ENCODE data around the gene NPTN.

GRCh38 chr15:73628976-73629797 is 4.0 kb downstream of the NPTN start:
- TF ChIP-seq, protein P1, sequence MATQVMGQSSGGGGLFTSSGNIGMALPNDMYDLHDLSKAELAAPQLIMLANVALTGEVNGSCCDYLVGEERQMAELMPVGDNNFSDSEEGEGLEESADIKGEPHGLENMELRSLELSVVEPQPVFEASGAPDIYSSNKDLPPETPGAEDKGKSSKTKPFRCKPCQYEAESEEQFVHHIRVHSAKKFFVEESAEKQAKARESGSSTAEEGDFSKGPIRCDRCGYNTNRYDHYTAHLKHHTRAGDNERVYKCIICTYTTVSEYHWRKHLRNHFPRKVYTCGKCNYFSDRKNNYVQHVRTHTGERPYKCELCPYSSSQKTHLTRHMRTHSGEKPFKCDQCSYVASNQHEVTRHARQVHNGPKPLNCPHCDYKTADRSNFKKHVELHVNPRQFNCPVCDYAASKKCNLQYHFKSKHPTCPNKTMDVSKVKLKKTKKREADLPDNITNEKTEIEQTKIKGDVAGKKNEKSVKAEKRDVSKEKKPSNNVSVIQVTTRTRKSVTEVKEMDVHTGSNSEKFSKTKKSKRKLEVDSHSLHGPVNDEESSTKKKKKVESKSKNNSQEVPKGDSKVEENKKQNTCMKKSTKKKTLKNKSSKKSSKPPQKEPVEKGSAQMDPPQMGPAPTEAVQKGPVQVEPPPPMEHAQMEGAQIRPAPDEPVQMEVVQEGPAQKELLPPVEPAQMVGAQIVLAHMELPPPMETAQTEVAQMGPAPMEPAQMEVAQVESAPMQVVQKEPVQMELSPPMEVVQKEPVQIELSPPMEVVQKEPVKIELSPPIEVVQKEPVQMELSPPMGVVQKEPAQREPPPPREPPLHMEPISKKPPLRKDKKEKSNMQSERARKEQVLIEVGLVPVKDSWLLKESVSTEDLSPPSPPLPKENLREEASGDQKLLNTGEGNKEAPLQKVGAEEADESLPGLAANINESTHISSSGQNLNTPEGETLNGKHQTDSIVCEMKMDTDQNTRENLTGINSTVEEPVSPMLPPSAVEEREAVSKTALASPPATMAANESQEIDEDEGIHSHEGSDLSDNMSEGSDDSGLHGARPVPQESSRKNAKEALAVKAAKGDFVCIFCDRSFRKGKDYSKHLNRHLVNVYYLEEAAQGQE (IDR thresholded peaks at IDR 0.05; ENCODE audit: insufficient replicate concordance, low read depth), result no peak
- TF ChIP-seq, protein P2, sequence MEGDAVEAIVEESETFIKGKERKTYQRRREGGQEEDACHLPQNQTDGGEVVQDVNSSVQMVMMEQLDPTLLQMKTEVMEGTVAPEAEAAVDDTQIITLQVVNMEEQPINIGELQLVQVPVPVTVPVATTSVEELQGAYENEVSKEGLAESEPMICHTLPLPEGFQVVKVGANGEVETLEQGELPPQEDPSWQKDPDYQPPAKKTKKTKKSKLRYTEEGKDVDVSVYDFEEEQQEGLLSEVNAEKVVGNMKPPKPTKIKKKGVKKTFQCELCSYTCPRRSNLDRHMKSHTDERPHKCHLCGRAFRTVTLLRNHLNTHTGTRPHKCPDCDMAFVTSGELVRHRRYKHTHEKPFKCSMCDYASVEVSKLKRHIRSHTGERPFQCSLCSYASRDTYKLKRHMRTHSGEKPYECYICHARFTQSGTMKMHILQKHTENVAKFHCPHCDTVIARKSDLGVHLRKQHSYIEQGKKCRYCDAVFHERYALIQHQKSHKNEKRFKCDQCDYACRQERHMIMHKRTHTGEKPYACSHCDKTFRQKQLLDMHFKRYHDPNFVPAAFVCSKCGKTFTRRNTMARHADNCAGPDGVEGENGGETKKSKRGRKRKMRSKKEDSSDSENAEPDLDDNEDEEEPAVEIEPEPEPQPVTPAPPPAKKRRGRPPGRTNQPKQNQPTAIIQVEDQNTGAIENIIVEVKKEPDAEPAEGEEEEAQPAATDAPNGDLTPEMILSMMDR (IDR thresholded peaks at IDR 0.05; ENCODE audit: insufficient read depth, low read length), result no peak
- TF ChIP-seq POLR2AphosphoS5 (IDR thresholded peaks at IDR 0.05; ENCODE audit: low read depth) (no peak), GABPA (IDR thresholded peaks at IDR 0.05; ENCODE audit: low read depth) (no peak), SPI1 (IDR thresholded peaks at IDR 0.05; ENCODE audit: borderline replicate concordance, low read depth) (no peak)
